ENCODE data around the gene SYP.
"Not testable (repeated sequence)": the region's sequence is repeated elsewhere in the genome, so short reads cannot be mapped to it uniquely, and the experiment has no call there.

Gene SYP

GRCh38 chrX:49153467-49153866 lies 46.5 kb downstream of the SYP start:
- Mint-ChIP-seq H3K4me1 (peaks cover 17% of the 10 kb centered on the region), H3K9me3 (peaks cover 62% of the 10 kb centered on the region), H3K4me3 (no peak overlapping the region), H3K27me3 (ENCODE audit: low read depth, poor library complexity) (peaks cover 31% of the 10 kb centered on the region), H3K27ac (no peak overlapping the region), H3K36me3 (ENCODE audit: low read depth) (peaks cover 5% of the 10 kb centered on the region)
- DNase-seq, result no peak
- TF ChIP-seq CTCF (IDR thresholded peaks at IDR 0.05), result no peak

DNA sequence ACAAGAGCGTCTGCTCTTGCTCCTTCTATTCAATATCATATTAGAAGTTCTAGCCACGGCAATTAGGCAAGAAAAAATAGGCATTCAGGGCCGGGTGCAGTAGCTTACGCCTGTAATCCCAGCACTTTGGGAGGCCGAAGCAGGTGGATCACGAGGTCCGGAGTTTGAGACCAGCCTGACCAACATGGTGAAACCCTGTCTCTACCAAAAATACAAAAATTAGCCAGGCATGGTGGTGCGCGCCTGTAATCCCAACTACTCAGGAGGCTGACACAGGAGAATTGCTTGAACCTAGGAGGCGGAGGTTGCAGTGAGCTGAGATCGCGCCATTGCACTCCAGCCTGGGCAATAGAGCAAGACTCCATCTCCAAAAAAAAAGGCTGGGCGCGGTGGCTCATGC lies 50.7 kb downstream of the SYP start:
- not testable (repeated sequence) for H3K27ac Mint-ChIP-seq

GRCh38 chrX:49148390-49149100 lies 51.4 kb downstream of the SYP start:
- not testable (repeated sequence) for H3K36me3 Mint-ChIP-seq (ENCODE audit: low read depth); H3K4me1 Mint-ChIP-seq; DNase-seq; H3K4me3 Mint-ChIP-seq; H3K27ac Mint-ChIP-seq
- Mint-ChIP-seq H3K27me3 (ENCODE audit: low read depth, poor library complexity) (peaks cover 35% of the 10 kb centered on the region), H3K9me3 (peaks cover 51% of the 10 kb centered on the region)

More for the DNA sequence above, 50.7 kb downstream of the SYP start:
- H3K36me3 Mint-ChIP-seq (ENCODE audit: low read depth); H3K4me3 Mint-ChIP-seq; DNase-seq; H3K4me1 Mint-ChIP-seq: not testable (repeated sequence)
- H3K27me3 Mint-ChIP-seq (ENCODE audit: low read depth, poor library complexity), result peaks cover 33% of the 10 kb centered on the region
- H3K9me3 Mint-ChIP-seq, result peaks cover 52% of the 10 kb centered on the region

- no peak for DNase-seq
- H3K27me3 Mint-ChIP-seq (ENCODE audit: low read depth, poor library complexity), result peaks cover 37% of the 10 kb centered on the region
- H3K27ac Mint-ChIP-seq, result no peak overlapping the region
- no peak for TF ChIP-seq CTCF (IDR thresholded peaks at IDR 0.05)
- peaks cover 51% of the 10 kb centered on the region for H3K9me3 Mint-ChIP-seq
- no peaks in the 10 kb centered on the region for H3K4me1 Mint-ChIP-seq
- H3K4me3 Mint-ChIP-seq, result no peak overlapping the region
- H3K36me3 Mint-ChIP-seq (ENCODE audit: low read depth), result peaks cover 5% of the 10 kb centered on the region
Measured at GRCh38 chrX:49147936-49148335, 52.1 kb downstream of the SYP start.

DNA sequence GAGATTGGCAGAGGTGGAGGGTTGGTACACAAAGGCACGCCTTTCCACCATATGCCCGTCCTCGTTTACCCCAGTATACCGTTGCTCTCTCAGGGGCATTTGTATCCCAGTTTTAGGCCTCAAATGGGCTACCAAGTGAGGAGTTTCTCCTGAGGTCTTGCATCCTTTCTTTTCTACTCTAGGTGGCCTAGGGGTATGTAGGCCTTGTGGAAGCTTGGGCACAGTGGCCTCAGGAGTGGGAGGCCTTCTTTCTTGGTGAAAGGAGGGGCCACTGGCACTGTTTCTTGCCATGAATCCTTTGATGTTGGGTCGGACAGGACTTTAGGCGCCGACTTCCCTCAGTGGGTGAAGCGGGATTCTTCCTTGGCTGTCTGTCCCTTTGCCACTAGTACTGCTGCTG lies 52.7 kb downstream of the SYP start:
- Mint-ChIP-seq H3K36me3 (ENCODE audit: low read depth) (peaks cover 5% of the 10 kb centered on the region), H3K9me3 (peaks cover 53% of the 10 kb centered on the region), H3K27ac (no peak overlapping the region), H3K27me3 (ENCODE audit: low read depth, poor library complexity) (peaks cover 39% of the 10 kb centered on the region), H3K4me3 (no peak overlapping the region), H3K4me1 (no peaks in the 10 kb centered on the region)
- no peak for TF ChIP-seq CTCF (IDR thresholded peaks at IDR 0.05)
- DNase-seq, result no peak

GRCh38 chrX:49143154-49143553 lies 56.8 kb downstream of the SYP start:
- not testable (repeated sequence) for H3K4me3 Mint-ChIP-seq; H3K4me1 Mint-ChIP-seq; H3K36me3 Mint-ChIP-seq (ENCODE audit: low read depth); H3K27ac Mint-ChIP-seq; DNase-seq
- peaks cover 69% of the 10 kb centered on the region for H3K9me3 Mint-ChIP-seq
- H3K27me3 Mint-ChIP-seq (ENCODE audit: low read depth, poor library complexity), result peaks cover 37% of the 10 kb centered on the region

DNA sequence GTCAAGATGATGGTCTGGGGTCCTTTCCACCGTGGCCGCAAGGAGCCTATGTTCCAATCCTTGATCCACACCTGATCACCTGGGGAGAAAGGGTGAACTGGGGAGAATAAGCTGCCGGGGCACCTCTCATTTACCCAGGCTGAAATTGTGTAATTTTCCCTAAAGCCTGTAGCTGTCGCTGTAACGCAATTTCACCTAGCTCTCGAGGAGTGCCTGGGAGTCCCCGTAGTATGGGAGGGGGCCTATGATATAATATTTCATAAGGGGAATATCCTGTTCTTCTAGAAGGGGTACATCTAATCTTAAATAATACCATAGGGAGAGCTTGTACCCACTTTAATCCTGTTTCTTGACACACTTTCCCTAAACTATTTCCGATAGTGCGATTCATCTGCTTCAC lies 57.7 kb downstream of the SYP start:
- Mint-ChIP-seq H3K9me3 (peaks cover 70% of the 10 kb centered on the region), H3K27me3 (ENCODE audit: low read depth, poor library complexity) (peaks cover 35% of the 10 kb centered on the region)
- DNase-seq; H3K4me3 Mint-ChIP-seq; H3K4me1 Mint-ChIP-seq; H3K27ac Mint-ChIP-seq; H3K36me3 Mint-ChIP-seq (ENCODE audit: low read depth): not testable (repeated sequence)

DNA sequence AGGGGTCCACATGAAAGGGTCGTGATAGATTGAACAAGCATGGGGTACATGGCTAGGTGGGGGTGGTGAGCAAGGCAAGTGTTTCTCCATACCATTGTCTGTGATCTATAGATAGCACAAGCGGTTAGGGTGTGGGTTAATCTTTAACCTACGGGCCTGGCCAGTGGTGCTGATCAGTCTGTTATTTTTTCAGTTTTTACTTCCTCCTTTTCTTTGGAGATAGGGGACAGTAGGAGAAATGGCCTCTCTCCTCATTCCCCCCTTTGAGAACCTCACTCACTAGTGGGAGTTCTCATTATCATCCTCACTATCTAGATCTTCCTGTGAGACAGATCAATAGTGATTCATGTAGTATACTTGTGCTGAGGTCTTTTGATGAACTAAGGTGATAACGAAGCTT lies 60.3 kb downstream of the SYP start:
- peaks cover 74% of the 10 kb centered on the region for H3K9me3 Mint-ChIP-seq
- peaks cover 10% of the 10 kb centered on the region for H3K36me3 Mint-ChIP-seq (ENCODE audit: low read depth)
- no peak overlapping the region for H3K27ac Mint-ChIP-seq
- H3K4me3 Mint-ChIP-seq, result no peak overlapping the region
- DNase-seq, result no peak
- TF ChIP-seq CTCF (IDR thresholded peaks at IDR 0.05), result no peak
- H3K27me3 Mint-ChIP-seq (ENCODE audit: low read depth, poor library complexity), result peaks cover 27% of the 10 kb centered on the region
- H3K4me1 Mint-ChIP-seq, result no peaks in the 10 kb centered on the region

All from nephron progenitor cell (in vitro differentiated cells).